Peyer's patch (tissue), 4 donors: ENCODE results near the gene NUMBL.

Experiments
- CTCF ChIP-seq, 6 experiments: fragments of 450-650 bp in 4 of 6; fragments of 200-600 bp in 2 of 6; sonication (generic) in 1 of 6; IDR thresholded peaks; one replicate each; pipeline ENCODE4 v1.5.1; 2017 to 2019; ENCODE audit warnings: antibody characterized with exemption in 6 of 6, mild to moderate bottlenecking in 3 of 6, moderate library complexity in 1 of 6
- POLR2A ChIP-seq, 2 donors: fragments of 450-650 bp; IDR thresholded peaks; one replicate each; pipeline ENCODE4 v1.5.1; 2017; ENCODE audit warnings: antibody characterized with exemption in 2 of 2, mild to moderate bottlenecking in 2 of 2, moderate library complexity in 2 of 2

GRCh38 chr19:40718774-40719391 is 28.4 kb upstream of the NUMBL start:
- peak in 1 of 6 experiments; percentile 18 for TF ChIP-seq CTCF (IDR thresholded peaks at IDR 0.05)
- peak; percentile 63 to 84 for TF ChIP-seq POLR2A (IDR thresholded peaks at IDR 0.05)
